Cerebellar cortex (tissue), 1 donor: Measurements from ENCODE around the gene HMCN2.
"Not testable (repeated sequence)": the region's sequence is repeated elsewhere in the genome, so short reads cannot be mapped to it uniquely, and the experiment has no call there.

Experiments used
- DNase-seq: peaks from one replicate; pipeline ENCODE4 v3.0.0-alpha.2; 2015; ENCODE audit warnings: low spot score

HMCN2 gene

DNA sequence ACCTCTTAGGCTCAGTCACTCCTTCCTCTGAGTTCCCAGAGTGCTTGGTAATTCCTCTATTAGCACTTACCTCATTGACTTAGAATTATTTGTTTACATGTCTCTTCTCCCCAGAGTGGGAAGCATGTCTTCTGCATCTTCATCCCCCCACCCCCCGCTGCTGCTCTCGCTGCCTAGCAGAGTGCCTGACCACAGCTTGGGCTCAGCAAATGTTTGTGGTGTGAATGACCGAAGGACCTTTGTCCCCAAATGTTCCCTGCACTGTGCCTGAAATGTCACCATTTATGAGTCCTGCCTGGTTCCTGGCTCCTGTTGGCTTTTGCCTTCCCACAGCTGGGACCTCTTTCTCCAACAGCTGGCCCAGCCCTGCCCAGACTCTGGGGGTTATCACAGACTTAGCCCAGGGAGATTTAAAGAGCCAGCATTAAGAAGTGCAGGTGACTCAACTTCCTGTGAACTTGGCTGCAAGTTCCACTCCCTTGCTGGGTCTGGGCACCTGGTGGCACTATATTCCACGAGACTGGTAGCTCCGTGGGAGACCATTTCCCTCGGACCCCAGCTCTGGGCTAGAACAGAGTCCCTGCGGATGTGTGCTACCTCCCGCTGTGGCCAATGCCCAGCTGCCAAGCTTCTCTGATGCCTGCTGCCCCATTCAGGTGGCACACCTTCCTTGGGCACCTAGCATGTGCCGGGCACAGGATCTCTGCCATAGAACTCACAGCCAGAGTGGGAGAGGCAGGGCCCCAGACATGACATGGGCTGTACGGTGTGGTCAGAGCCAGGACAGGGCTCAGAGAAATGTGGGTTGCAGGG is 1.8 kb upstream of the HMCN2 start:
- no peak for DNase-seq

DNA sequence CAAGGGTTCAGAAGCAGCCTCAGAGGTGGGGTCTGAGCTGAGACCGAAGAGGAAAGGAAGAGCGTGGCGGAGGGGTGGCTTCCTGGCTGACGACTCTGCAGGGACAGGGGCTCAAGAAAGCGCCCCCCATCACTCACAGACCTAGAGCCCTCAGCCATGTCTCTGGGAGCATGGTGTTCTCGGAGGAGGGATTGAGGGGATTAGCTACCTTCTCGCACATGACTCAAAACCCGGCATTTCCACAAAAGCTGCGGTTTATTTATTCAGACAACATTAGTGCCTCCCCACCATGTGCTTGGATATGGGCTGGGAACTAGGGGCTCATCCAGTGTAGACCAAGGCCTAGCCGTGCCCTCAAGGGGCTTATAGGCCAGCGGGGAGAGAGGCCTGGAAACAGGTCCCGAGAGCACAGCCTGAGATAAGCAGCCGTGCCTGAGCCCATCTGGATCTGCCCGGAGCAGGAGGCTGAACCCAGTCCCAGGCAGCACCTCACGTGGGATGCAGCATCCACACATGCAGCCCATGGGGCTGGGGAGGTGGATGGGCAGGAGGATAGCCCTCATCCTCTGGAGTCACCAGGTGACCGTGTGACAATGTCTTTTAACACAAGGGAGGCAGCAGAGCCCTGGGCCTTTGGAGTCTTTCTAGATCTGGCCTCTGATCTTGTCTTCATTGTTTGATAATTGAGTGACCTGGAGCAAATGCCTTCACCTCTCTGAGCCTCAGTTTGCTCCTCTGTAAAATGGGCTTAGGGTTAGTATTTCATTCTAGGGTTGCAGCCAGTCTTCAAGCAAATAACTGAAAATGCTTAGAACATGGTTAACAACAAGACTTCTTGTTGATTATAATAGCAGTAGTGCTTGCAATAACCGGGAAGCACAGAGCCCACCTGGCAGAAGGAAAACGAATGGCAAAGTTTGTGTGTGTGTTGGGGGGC is 878 bp upstream of the HMCN2 start:
- no peak for DNase-seq

DNA sequence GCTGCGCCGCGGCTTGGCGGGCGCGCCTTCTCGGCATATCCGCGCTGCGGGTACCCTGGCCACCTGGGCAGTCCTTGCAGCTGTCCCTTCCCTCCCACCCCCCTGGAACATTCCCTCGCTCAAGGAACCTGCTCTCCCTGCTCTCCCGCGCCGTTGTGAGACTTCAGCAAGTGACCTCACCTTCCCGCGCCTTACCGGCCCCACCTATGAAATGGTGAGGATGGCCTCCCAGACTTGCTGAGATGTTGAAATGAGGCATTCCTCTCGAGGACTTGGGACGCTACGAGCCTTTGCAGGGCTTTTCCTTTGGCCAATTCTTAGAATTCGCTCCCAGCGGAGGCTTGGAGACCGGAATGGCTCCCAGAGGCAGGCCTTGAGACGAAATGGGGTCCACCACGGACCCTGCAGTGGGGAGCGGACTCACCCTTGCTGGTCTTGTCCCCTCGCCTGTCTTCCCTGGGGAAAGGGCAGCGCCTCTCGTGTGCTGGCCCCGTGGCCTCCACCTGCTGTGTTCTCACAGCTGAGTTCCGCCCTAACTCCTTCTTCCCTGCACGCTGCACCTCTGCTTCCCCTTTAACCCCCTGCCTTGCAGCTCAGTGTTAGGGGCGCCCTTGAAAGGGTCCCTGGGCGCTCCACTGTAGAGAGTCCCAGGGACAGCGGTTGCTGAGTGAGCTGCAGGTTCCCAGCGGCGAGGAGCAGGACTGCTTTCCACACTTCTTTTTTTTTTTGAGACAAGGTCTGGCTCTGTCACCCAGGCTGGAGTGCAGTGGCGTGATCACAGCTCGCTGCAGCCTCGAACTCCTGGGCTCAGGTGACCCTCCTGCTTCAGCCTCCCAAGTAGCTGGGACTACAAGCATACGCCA is 907 bp downstream of the HMCN2 start:
- DNase-seq = no peak

DNA sequence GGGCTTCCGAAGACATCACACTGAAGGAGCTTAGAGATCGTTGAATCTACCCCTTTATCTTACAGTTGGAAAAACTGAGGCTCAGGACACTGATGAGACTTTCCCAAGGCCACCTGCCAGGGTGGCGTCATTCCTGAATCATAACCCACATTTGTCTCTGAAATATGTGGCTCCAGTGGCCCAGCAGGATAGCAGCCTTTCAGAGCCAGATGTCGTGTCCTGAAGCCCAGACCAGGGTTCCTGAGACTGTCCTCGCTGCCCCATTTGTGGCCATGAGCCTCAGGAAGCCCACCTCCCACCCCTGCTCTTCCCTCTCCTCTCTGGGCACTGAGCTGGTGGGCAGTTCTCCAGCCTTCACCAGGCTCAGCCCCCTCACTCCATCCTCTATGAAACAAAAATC is 2.4 kb downstream of the HMCN2 start:
- no peak for DNase-seq

DNA sequence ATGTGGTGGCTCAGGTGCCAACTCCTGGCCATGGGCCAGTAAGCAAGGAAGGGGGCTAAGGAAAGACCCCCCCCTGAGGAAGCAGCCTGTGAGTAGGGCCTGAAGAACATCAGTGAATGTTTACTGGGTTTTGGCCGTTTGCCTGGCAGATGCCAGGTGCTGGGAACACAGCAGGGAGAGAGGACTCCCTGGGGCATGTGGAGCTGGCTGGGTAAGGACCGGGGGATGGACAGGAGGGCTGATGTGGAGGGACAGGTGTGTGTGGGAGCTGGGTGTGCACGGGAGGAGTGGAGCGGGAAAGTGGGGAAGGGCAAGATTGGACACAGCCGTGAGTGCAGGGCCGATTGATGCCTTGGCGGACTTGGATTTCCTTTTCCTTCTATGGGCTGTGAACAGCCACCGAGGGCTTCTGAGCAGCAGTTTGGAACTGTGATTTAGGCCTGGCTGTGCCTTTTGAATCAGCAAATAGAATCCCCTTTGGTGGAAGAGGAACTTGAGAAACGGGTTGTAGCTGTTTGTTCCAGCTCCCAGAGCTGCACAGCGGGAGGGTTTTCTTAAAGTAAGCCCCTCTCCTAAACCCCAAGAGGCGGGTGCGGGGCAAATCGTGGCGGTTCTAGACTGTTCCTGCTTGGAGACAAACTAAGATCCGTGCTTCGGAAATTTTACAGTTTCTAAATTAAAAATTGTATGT is 3.1 kb downstream of the HMCN2 start:
- peak; percentile 5 for DNase-seq

DNA sequence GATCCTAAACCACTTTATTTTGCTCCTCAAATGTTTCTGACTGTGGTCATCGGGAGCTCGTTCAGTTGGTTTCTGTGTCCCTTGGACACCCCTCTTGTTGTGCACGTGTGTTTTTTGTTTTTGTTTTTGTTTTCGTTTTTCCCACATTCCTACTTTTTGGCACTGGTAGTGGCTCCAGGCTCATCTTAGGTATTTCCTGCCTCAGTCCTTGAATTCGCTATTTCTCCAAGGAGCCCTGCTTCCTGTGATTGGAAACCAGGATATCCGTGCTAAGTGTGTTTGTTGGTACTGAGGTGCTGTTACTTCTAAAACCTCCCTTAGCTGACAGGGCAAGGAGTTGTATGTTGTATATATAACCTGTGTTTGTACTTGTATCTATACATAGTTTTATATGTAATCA is 5.9 kb downstream of the HMCN2 start:
- DNase-seq = no peak

DNA sequence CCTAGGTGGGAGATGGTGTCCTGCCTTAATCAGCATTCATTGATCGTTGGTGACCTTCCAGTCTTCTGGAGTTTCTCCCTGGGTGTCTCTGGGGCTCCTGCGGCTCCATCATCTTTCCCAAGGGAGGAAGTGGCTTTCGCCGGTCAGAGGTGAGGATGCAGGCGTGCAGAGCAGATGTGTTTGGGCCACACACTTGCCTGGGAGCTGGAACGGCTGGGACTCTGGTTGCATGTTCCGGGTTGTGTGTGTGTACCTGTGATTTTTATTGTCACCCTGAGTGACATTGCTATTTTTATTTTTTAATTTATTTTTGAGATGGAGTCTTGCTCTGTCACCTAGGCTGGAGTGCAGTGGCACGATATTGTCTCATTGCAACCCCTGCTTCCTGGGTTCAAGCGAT is 9.6 kb downstream of the HMCN2 start:
- no peak for DNase-seq

DNA sequence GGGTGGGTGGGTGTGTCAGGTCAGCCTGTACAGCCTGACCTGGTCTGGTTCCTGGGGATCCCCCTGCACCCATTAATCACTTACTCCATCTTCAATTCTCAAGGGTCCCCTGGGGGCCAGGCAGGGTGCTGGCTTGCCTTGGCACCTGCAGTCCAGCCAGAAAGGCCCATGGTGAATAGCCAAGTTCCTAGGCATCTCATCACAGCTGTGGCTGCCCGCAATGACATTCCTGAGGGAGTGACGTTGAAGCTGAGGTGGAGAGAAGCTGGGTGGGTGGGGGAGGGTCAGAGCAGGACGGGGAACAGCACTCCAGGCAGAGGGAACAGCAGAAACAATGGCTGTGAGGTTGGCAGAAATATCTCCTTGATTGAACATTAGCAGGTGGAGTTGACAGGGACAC is 10.6 kb downstream of the HMCN2 start:
- no peak for DNase-seq

DNA sequence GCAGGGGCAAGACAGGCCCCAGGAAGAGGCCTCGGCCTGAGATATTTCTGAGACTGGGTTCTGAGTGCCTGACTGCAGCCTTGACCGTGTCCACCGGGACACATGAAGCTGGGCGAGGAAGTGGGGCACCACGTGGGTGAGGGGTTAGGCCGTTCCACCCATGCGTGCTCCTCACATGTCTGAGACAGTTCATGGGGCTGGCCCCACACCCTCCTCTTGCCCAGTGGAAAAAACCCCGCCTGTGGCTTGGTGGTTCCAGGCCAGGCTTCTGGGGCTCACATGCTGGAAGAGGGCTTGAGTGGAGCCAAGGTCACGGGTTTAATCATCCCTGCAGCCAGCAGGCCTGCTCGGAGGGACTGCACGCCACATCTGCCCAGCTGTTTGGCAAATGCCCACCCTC is 11.4 kb downstream of the HMCN2 start:
- DNase-seq = no peak

DNA sequence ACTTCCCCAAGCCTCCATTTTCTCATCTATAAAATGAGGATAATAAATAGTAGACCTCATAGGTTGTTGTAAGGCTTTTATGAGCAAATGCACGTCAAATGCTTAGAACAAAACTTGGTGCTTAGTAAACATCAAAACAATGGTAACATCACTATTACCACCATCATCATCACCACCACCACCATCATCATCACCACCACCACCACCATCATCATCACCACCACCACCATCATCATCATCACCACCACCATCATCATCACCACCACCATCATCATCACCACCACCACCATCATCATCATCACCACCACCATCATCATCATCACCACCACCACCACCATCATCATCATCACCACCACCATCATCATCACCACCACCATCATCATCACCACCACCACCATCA is 12.0 kb downstream of the HMCN2 start:
- not testable (repeated sequence) for DNase-seq

DNA sequence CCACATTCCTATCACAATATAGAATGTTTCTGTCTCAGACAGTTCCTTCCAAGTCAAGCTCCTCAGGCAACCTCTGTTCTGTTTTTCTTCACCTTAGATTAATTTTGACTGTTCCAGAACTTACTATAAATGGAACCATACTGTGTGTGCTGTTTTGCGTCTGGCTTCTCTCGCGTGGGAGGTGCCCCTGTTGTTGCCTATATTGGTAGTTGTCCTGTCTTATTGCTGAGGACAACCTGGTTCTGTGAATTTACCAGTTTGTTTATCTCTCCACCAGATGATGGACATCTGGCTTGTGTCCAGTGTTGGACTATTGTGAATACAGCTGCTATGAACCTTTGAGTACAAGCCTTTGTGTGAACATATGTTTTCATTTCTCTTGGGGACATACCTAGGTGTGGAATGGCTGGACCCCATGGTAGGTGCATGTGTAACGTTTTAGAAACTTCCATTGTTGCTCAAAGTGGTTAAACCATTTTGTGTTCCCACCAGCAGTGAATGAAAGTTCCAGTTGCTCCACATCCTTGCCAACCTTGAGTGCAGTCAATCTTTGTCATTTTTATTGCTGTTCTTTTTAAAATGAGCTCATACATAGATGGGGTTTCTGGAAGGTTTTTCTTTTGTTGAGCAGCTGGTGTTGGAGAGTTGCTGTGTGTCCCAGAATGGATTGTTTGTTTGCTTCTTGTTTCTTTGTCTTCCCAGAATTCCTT is 18.1 kb downstream of the HMCN2 start:
- DNase-seq = no peak

DNA sequence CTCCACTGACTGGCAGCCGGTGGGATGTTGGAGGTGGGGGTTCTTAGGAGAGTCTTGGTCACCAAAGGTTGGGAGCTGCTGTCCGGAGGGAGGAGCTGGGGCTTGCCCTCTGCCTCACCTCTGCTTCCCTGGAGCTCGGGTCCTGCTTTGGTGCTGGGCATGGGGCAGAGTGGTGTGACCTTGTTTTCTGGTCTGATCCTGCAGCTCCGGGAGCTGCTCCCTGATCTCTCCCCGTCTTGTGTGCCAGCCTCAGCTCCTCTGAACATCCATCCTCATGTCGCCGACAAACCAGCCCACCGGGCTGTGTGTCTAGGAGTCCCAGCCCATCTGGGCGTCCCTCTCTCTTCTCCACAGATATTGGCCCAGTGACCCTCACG is 18.7 kb downstream of the HMCN2 start:
- DNase-seq = no peak

DNA sequence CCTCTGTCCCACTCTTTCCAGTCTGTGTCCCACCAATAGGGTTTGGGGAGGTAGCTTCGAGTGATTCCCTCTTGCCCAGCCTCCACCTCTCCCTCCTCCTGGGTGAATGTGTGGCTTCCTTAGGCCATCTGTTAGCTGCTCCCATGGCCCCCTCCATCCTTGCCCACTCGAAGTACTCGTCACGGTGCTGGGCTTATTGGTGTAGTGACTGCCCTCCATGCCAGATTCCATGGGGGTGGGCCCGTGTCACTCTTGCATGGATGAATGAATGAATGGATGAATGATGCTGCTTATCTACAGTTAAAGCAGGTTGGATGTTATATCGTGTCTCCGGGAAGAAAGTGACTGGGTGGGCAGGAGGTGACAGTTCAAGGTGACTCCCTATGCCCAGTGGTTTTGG is 19.1 kb downstream of the HMCN2 start:
- no peak for DNase-seq

DNA sequence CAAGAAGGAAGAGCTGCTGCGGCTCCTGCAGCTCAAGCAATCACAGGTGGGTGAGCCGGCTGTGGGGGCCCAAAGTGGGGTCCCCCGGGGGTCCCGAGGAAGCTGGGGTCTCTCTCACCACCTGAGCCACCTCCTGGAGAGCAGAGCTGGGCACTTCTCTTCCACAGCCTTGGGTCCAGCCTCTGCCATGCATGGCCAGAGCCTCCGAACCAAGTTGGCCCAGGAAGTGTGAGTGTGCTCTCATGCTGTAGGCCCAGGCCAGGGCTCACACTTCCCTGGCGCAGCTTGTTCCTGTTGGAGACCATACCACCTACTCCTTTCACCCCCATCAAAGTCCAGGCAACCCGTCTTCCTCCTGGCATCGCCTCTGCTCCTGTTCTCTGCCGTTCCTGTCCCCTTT is 19.7 kb downstream of the HMCN2 start:
- DNase-seq = no peak

DNA sequence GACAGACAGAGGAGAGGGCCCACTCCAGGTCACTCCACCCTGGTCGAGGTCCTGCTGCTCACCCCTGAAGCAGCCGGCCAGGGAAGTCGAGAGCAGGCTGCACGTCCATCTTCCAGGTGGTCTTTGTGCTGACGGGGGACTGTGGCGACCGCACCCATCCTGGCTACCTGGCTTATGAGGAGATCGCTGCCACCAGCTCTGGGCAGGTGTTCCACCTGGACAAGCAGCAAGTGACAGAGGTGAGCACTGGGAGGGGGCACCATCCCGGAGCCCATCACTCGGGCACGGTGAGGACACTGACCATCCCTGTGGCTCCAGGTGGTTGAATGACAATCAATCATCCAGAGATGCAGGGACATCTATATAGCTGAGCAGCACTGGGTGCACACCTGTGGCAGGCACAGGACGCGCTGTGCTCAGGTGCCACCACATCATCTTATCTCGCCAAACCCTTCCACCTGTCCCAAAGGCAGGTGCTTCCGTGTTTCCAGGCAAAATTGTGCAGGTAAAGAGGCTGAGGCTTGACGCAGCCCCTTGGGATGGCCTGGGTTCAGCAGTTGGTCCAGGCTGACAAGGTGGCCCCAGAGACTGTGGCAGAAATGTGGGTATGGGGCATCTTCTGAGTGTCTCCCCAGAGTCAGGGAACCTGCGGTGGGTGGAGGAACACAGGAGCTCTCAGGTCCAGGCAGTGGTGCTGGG is 20.7 kb downstream of the HMCN2 start:
- DNase-seq = no peak

DNA sequence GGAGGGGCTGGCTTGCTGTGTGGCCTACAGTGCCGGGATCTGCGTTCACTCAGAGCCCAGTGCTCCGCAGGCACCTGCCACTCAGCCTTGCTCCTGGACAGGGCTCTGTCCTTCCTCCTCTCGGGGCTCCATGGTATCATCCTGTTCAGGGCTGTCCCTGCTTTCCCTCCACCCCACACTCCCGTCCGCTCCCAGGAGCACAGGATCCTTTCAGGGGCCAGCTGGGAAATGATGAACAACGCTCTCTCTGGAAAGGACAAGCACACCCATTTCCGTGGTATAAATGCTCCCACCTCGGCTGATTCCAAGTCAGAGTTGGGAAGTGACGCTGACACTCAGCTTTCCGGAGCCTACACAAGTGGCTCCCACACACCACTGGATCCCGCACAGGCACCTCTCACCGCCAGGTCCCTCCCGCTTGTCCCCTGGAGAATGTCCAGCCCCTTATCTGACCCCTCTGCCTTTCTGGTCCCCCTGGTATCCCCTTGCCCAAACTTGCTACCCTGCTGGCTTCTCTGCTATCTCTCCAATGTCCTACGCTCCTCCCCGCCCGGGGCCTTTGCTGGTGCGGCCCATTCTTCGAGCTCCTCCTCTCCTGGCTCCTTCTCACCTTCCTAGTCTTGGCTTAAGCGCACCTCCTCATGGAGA is 21.3 kb downstream of the HMCN2 start:
- DNase-seq = no peak

DNA sequence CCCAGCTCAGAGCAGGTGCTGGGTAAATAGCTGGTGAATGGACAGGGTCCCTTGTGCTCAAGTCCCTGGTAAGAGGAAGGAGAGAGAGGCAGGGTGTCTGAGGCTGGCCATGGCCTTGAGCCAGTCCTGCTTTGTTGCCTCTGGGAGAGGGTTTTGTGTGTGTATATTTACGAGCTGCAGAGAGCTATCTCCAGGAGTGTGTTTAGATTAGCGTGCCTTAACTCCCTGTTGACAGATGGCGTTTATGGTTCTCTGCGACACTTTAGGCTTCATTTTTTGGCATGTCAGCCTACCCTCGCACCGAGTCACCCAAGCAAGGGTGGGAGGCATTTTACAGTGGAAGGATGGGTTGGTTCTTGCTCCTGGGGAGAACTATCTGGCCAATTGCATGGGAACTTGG is 22.2 kb downstream of the HMCN2 start:
- DNase-seq = no peak

DNA sequence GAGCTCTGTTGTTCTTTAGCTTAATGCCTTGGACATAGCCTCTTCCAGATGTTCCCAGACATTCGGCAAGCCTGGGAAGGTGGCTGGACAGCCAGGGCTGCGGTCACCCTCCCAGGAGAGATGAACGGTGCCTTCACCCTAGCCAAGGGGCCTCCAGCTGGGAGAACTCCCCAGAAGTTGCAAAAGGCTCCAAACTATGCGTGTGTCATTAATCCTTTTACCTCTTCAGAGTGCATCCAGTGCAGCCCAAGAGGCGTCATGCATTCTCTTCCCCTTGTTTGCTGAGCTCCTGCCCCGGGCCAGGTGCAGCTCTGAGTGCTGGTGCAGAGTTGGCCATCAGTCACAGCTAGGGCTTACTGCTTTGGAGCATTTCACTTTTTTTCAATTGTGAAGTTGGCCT is 22.8 kb downstream of the HMCN2 start:
- DNase-seq = no peak

DNA sequence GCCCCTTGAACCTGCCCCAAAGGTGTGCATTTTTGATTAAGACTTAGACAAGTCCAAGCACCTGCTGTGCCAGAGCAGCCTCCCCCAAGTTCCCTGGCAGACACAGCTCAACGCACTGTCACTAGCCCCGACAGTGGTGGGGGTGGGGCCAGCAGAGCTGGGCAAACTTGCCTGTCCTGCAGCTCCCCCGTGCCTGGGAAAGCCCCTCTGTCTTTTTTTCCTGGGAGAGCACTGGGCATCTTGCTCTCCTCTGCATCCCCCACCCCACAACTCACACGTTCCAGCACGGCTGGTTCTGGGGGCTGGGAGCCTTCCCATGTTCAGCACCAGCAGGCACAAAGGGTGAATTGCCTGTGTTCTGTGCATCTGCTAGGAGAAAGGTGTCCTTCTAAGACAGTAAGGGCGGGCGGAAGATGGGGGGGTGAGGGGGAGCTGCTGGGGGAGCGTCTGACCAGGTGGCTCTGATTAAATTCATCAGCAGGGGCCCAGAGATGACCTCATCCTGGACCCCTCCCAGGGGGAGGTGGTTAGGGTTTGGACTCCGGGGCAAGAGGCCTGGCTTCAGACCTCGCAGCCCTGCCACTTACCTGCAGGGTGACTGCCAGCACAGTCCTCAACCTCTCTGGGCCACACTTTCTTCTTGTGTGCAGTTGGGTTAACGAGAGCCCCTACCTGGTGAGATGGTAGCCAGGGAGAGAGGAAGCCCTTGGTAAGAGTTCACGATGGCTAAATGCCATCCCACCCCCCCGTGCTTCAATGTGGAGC is 23.5 kb downstream of the HMCN2 start:
- DNase-seq = no peak
